Caco-2 (cell line): ENCODE results near the gene PET100. TPM values are rescaled to one million over a fixed set of nuclear protein-coding genes. Genes with fewer than 3 reads are reported as not detected.
A peak's percentile ranks its signal among the peaks of the same experiment; 100 is the strongest.

Experiments
- BruUV-seq: library from RNA; stranded (reverse); fragments of 400-500 nt; replicated peaks from 2 replicates; lab custom pipeline; 2021; lab: Mats Ljungman, UMichigan
- CTCF ChIA-PET: fragments of 300-600 bp; sonication (Branson Sonifier 250); formaldehyde crosslinking; loops from one replicate; lab custom pipeline; 2022; ENCODE audit warnings: antibody characterized with exemption; lab: Charles Lee
- POLR2A ChIA-PET: fragments of 300-600 bp; sonication (Branson Sonifier 250); formaldehyde crosslinking; loops from one replicate; lab custom pipeline; 2022; ENCODE audit warnings: antibody characterized with exemption; lab: Charles Lee
- DNase-seq, 2 experiments: peaks; one replicate each; pipeline versions ENCODE4 v3.0.0 to v3.0.0-alpha.2; 2020 to 2022
- H3K27me3 ChIP-seq: replicated peaks from 2 replicates; pipeline ENCODE4 v1.6.0; 2011; ENCODE audit warnings: low read length; ENCODE audit not compliant: control insufficient read depth, insufficient read depth
- H3K36me3 ChIP-seq: 2 replicates; pipeline ENCODE4 v1.5.1; 2011; ENCODE audit warnings: low read length; ENCODE audit not compliant: control insufficient read depth, insufficient read depth
- H3K4me1 ChIP-seq: fragments of 250-450 bp; sonication (Bioruptor Pico); 2 replicates; pipeline ENCODE4 v1.5.1; 2020; ENCODE audit warnings: mild to moderate bottlenecking
- H3K4me3 ChIP-seq: 2 replicates; pipeline ENCODE4 v1.5.1; 2011; ENCODE audit warnings: low read depth, mild to moderate bottlenecking, control low read depth, low read length
- H3K9me3 ChIP-seq: fragments of 250-450 bp; sonication (Bioruptor Pico); 2 replicates; pipeline ENCODE4 v1.5.1; 2020; ENCODE audit warnings: mild to moderate bottlenecking, moderate library complexity
- H3K27ac Mint-ChIP-seq: one replicate; pipeline ENCODE4 v1.8.0; 2022; ENCODE audit warnings: mixed read lengths; ENCODE audit not compliant: unreplicated experiment
- H3K27me3 Mint-ChIP-seq: one replicate; pipeline ENCODE4 v1.8.0; 2022; ENCODE audit warnings: mixed read lengths; ENCODE audit not compliant: insufficient read depth, unreplicated experiment
- H3K36me3 Mint-ChIP-seq: one replicate; pipeline ENCODE4 v1.8.0; 2022; ENCODE audit warnings: mild to moderate bottlenecking, mixed read lengths; ENCODE audit not compliant: insufficient read depth, unreplicated experiment
- H3K4me1 Mint-ChIP-seq: one replicate; pipeline ENCODE4 v1.8.0; 2022; ENCODE audit warnings: low read depth, mixed read lengths; ENCODE audit not compliant: unreplicated experiment
- H3K4me3 Mint-ChIP-seq: one replicate; pipeline ENCODE4 v1.8.0; 2022; ENCODE audit warnings: mild to moderate bottlenecking, moderate library complexity, mixed read lengths; ENCODE audit not compliant: unreplicated experiment
- H3K9me3 Mint-ChIP-seq: one replicate; pipeline ENCODE4 v1.8.0; 2022; ENCODE audit warnings: mixed read lengths; ENCODE audit not compliant: unreplicated experiment
- CTCF ChIP-seq, 2 experiments: fragments of 200-600 bp in 1 of 2; IDR thresholded peaks; 1 replicate in 1 of 2; 2 replicates in 1 of 2; pipeline versions ENCODE4 v1.5.1 to v1.8.0; 2011 to 2022; ENCODE audit warnings: antibody characterized with exemption in 1 of 2, control low read depth in 1 of 2, inconsistent platforms in 1 of 2, low read depth in 1 of 2, low read length in 1 of 2, mild to moderate bottlenecking in 1 of 2, moderate library complexity in 1 of 2; ENCODE audit not compliant: insufficient read depth in 1 of 2, severe bottlenecking in 1 of 2, unreplicated experiment in 1 of 2
- intact Hi-C: fragments of 100-400 bp; cut with micrococcal nuclease; formaldehyde crosslinking; loops from one replicate; pipeline ENCODE4 v1.10.0; 2022; ENCODE audit not compliant: unreplicated experiment
- total RNA-seq: library from RNA; stranded (reverse); gene quantifications from 2 replicates; pipeline ENCODE4 v1.2.3, GENCODE V29; 2022

PET100 gene
- total RNA-seq, 1 experiment from 2014 or later: 139 TPM

- H3K27ac Mint-ChIP-seq: no peak overlapping the region
- BruUV-seq: no TSS peak
- Histone ChIP-seq H3K9me3 (no peaks in the 10 kb centered on the region), H3K36me3 (no peaks in the 10 kb centered on the region; the same call in 1 of the 2 replicates), H3K4me3 (no peak overlapping the region), H3K4me1 (peaks cover 7% of the 10 kb centered on the region; the same call in 1 of the 2 replicates), H3K27me3 (no peaks in the 10 kb centered on the region)
- H3K36me3 Mint-ChIP-seq: peaks cover 44% of the 10 kb centered on the region
- no peaks in the 10 kb centered on the region for H3K9me3 Mint-ChIP-seq
- ChIA-PET CTCF (no interaction called here), POLR2A (no interaction called here)
- no peak for TF ChIP-seq CTCF (IDR thresholded peaks at IDR 0.05; ENCODE audit: insufficient read depth in 1 of 2, low read depth in 1 of 2, low read length in 1 of 2, severe bottlenecking in 1 of 2, unreplicated experiment in 1 of 2)
- no peaks in the 10 kb centered on the region for H3K27me3 Mint-ChIP-seq
- H3K4me1 Mint-ChIP-seq: peaks cover 7% of the 10 kb centered on the region
- intact Hi-C loops: no loop called here
- H3K4me3 Mint-ChIP-seq: no peak overlapping the region
- DNase-seq: no peak
Measured at GRCh38 chr19:7625763-7626372, 3.7 kb upstream of the PET100 start.

GRCh38 chr19:7627166-7627565 lies 2.4 kb upstream of the PET100 start:
- intact Hi-C loops: no loop called here
- Mint-ChIP-seq H3K27ac (no peak overlapping the region), H3K4me3 (no peak overlapping the region), H3K36me3 (peaks cover 34% of the 10 kb centered on the region), H3K4me1 (peaks cover 7% of the 10 kb centered on the region), H3K27me3 (no peaks in the 10 kb centered on the region), H3K9me3 (no peaks in the 10 kb centered on the region)
- POLR2A ChIA-PET: no interaction called here
- no TSS peak for BruUV-seq
- no peak for DNase-seq
- Histone ChIP-seq H3K4me3 (no peak overlapping the region), H3K4me1 (peaks cover 8% of the 10 kb centered on the region; the same call in 1 of the 2 replicates), H3K36me3 (no peaks in the 10 kb centered on the region; the same call in 1 of the 2 replicates), H3K9me3 (no peaks in the 10 kb centered on the region), H3K27me3 (no peaks in the 10 kb centered on the region)
- CTCF ChIA-PET: no interaction called here
- TF ChIP-seq CTCF (IDR thresholded peaks at IDR 0.05; ENCODE audit: insufficient read depth in 1 of 2, low read depth in 1 of 2, low read length in 1 of 2, severe bottlenecking in 1 of 2, unreplicated experiment in 1 of 2): no peak

- CTCF ChIA-PET: interaction anchor here (0.9 to 1.9 kb wide), 4 partner anchors 52 to 240 kb away, joined by 3 to 12 read pairs (median 6); partner anchors contain the start of gene TRAPPC5
- Mint-ChIP-seq H3K36me3 (peaks cover 25% of the 10 kb centered on the region), H3K9me3 (no peaks in the 10 kb centered on the region), H3K4me1 (peaks cover 7% of the 10 kb centered on the region), H3K27ac (peak overlapping the region; percentile 97), H3K4me3 (peak overlapping the region; percentile 94), H3K27me3 (no peaks in the 10 kb centered on the region)
- peak overlapping the region; percentile 85 for H3K4me3 ChIP-seq
- BruUV-seq: TSS peak; percentile 83
- H3K27me3 ChIP-seq: no peaks in the 10 kb centered on the region
- intact Hi-C loops: loop anchor here (1.0 kb wide), 1 partner anchor 9 kb away; the partner anchor contains the start of gene STXBP2
- no peaks in the 10 kb centered on the region; the same call in 1 of the 2 replicates for H3K36me3 ChIP-seq
- DNase-seq: no peak
- H3K4me1 ChIP-seq: peaks cover 8% of the 10 kb centered on the region; the same call in 1 of the 2 replicates
- POLR2A ChIA-PET: interaction anchor here (0.7 to 1.1 kb wide), 3 partner anchors 9 to 315 kb away, joined by 3 to 4 read pairs (median 4); partner anchors contain the start of gene TIMM44
- TF ChIP-seq CTCF (IDR thresholded peaks at IDR 0.05; ENCODE audit: insufficient read depth in 1 of 2, low read depth in 1 of 2, low read length in 1 of 2, severe bottlenecking in 1 of 2, unreplicated experiment in 1 of 2): no peak
- no peaks in the 10 kb centered on the region for H3K9me3 ChIP-seq
Measured at GRCh38 chr19:7628589-7629311, 843 bp upstream of the PET100 start.
